ENCODE data around the gene COX19.
"Not testable (repeated sequence)": the region's sequence is repeated elsewhere in the genome, so short reads cannot be mapped to it uniquely, and the experiment has no call there.

Gene COX19

GRCh38 chr7:949021-949934 lies 26.1 kb downstream of the COX19 start:
- in situ Hi-C loops (cut with HindIII; ENCODE audit: low sequenced_read_pairs), result no loop called here

GRCh38 chr7:947391-948210 lies 27.7 kb downstream of the COX19 start:
- in situ Hi-C loops (cut with HindIII; ENCODE audit: low sequenced_read_pairs), result no loop called here

- in situ Hi-C loops (cut with HindIII; ENCODE audit: low sequenced_read_pairs), result no loop called here
Measured at GRCh38 chr7:946256-946996, 28.9 kb downstream of the COX19 start.

- in situ Hi-C loops (cut with HindIII; ENCODE audit: low sequenced_read_pairs), result no loop called here
Measured at GRCh38 chr7:945556-946255, 29.6 kb downstream of the COX19 start.

GRCh38 chr7:945147-945555 lies 30.2 kb downstream of the COX19 start:
- in situ Hi-C loops (cut with HindIII; ENCODE audit: low sequenced_read_pairs), result no loop called here

- in situ Hi-C loops (cut with HindIII; ENCODE audit: low sequenced_read_pairs), result no loop called here
Measured at GRCh38 chr7:944744-945143, 30.6 kb downstream of the COX19 start.

- in situ Hi-C loops (cut with HindIII; ENCODE audit: low sequenced_read_pairs), result not testable (repeated sequence)
Measured at GRCh38 chr7:943793-944192, 31.6 kb downstream of the COX19 start.

GRCh38 chr7:940599-941408 lies 34.5 kb downstream of the COX19 start:
- in situ Hi-C loops (cut with HindIII; ENCODE audit: low sequenced_read_pairs), result no loop called here

- in situ Hi-C loops (cut with HindIII; ENCODE audit: low sequenced_read_pairs), result no loop called here
Measured at GRCh38 chr7:939843-940242, 35.5 kb downstream of the COX19 start.

GRCh38 chr7:938546-939185 lies 36.7 kb downstream of the COX19 start:
- in situ Hi-C loops (cut with HindIII; ENCODE audit: low sequenced_read_pairs), result no loop called here

GRCh38 chr7:937856-938484 lies 37.4 kb downstream of the COX19 start:
- in situ Hi-C loops (cut with HindIII; ENCODE audit: low sequenced_read_pairs), result no loop called here

GRCh38 chr7:936386-937054 lies 38.8 kb downstream of the COX19 start:
- in situ Hi-C loops (cut with HindIII; ENCODE audit: low sequenced_read_pairs), result no loop called here

GRCh38 chr7:935874-936385 lies 39.4 kb downstream of the COX19 start:
- in situ Hi-C loops (cut with HindIII; ENCODE audit: low sequenced_read_pairs), result no loop called here

- in situ Hi-C loops (cut with HindIII; ENCODE audit: low sequenced_read_pairs), result no loop called here
Measured at GRCh38 chr7:935164-935873, 40.0 kb downstream of the COX19 start.

- in situ Hi-C loops (cut with HindIII; ENCODE audit: low sequenced_read_pairs), result no loop called here
Measured at GRCh38 chr7:934469-935163, 40.7 kb downstream of the COX19 start.

GRCh38 chr7:932651-932975 lies 42.7 kb downstream of the COX19 start:
- in situ Hi-C loops (cut with HindIII; ENCODE audit: low sequenced_read_pairs), result no loop called here
